ENCODE data around the gene CLCN1.

Gene CLCN1

DNA sequence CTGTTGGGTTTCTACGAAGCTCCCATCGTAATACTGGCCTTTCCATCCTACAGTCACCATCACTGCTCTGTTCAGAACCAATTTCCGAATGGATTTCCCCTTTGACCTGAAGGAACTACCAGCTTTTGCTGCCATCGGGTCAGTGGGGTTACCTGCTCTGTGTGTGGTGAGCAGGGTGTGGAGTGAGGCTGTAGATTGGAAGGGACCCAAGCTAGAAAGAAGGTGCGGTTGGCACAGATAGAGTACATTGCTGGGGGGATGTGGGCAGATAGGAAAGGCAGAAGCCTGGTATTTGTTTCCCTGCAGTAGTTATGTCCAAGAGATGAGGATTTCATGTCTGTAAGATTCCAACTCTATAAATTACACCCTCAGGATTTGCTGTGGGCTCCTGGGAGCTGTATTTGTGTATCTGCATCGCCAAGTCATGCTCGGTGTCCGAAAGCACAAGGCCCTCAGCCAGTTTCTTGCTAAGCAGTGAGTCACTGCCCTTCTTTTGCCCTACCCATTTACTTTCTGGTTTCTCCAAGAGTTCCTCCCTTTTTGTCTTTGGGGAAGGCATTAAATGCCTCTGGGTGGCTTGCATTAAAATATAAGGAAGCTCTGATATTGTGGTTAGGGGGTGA is 15.4 kb downstream of the CLCN1 start:
- H3K4me3 ChIP-seq (ENCODE audit: low read depth, low read length), result no peak overlapping the region
- TF ChIP-seq, protein P1, sequence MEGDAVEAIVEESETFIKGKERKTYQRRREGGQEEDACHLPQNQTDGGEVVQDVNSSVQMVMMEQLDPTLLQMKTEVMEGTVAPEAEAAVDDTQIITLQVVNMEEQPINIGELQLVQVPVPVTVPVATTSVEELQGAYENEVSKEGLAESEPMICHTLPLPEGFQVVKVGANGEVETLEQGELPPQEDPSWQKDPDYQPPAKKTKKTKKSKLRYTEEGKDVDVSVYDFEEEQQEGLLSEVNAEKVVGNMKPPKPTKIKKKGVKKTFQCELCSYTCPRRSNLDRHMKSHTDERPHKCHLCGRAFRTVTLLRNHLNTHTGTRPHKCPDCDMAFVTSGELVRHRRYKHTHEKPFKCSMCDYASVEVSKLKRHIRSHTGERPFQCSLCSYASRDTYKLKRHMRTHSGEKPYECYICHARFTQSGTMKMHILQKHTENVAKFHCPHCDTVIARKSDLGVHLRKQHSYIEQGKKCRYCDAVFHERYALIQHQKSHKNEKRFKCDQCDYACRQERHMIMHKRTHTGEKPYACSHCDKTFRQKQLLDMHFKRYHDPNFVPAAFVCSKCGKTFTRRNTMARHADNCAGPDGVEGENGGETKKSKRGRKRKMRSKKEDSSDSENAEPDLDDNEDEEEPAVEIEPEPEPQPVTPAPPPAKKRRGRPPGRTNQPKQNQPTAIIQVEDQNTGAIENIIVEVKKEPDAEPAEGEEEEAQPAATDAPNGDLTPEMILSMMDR (IDR thresholded peaks at IDR 0.05; ENCODE audit: low read depth, low read length), result no peak

DNA sequence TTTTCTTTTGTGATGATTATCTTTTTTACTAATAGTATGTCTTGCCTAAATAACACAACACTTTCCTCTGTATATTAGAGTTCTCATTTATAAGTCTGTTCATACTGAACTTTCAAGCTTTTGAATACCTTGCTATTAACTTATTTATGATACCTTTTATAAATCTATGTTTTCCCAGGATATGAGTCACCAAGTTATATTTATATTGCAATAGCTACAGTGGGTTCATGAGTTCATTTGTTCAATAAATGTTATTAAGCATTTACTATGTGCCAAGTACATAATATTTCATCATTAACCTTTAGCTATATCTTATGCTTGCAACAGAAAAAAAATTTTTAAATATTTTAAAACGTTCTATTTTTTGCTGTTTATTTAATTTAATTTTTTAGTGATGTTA is 18.3 kb downstream of the CLCN1 start:
- no peak overlapping the region for H3K4me3 ChIP-seq (ENCODE audit: low read depth, low read length)
- TF ChIP-seq, protein P1 (IDR thresholded peaks at IDR 0.05; ENCODE audit: low read depth, low read length), result no peak

DNA sequence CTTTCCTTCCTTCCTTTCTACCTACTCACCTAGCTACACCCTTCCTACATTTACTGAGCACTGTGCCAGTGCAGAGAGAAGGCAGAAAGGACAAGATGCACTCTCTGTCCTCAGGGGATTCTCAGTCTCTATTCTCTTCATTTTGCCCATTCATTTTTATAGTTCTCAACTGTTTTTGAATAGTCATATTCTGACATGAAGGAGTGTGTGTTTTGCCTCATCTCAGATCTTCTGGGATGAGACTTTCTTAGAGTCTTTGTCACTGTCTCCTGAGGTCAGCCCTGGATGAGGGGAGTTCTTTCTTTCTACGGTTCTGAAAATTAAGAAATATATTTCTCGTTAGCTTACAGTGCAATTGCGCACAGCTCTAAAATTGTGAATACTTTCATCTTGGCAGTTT is 21.3 kb downstream of the CLCN1 start:
- H3K4me3 ChIP-seq (ENCODE audit: low read depth, low read length), result no peak overlapping the region
- TF ChIP-seq, protein P1 (IDR thresholded peaks at IDR 0.05; ENCODE audit: low read depth, low read length), result no peak

DNA sequence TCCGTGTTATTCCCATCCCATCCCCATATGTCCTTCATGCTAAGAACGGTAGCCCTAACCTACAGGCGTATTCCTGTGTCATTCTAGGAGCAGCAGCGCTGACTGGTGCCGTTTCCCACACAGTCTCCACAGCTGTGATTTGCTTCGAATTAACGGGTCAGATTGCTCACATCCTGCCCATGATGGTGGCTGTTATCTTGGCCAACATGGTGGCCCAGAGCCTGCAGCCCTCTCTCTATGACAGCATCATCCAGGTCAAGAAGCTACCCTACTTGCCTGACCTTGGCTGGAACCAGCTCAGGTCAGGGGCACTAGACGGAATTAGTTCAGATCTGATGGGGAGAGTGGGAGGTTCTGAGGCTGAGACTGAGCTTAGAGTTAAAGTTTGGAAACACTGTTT is 25.9 kb downstream of the CLCN1 start:
- TF ChIP-seq, protein P1 (IDR thresholded peaks at IDR 0.05; ENCODE audit: low read depth, low read length), result no peak
- H3K4me3 ChIP-seq (ENCODE audit: low read depth, low read length), result no peak overlapping the region

DNA sequence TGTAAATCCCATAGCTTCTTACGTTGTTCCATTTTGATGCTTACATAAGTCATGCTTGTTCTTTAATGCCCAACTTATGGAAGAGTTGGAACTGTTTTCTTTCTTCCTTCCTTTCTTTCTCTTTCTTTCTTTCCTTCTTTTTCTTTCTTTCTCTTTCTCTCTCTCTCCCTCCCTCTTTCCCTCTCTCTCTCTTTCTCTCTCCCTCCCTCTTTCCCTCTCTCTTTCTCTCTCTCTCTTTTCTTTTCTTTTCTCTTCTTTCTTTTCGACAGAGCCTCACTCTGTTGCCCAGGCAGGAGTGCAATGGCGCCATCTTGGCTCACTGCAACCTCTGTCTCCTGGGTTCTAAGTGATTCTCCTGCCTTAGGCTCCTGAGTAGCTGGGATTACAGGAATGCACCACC is 27.7 kb downstream of the CLCN1 start:
- TF ChIP-seq, protein P1 (IDR thresholded peaks at IDR 0.05; ENCODE audit: low read depth, low read length), result no peak
- no peak overlapping the region for H3K4me3 ChIP-seq (ENCODE audit: low read depth, low read length)

DNA sequence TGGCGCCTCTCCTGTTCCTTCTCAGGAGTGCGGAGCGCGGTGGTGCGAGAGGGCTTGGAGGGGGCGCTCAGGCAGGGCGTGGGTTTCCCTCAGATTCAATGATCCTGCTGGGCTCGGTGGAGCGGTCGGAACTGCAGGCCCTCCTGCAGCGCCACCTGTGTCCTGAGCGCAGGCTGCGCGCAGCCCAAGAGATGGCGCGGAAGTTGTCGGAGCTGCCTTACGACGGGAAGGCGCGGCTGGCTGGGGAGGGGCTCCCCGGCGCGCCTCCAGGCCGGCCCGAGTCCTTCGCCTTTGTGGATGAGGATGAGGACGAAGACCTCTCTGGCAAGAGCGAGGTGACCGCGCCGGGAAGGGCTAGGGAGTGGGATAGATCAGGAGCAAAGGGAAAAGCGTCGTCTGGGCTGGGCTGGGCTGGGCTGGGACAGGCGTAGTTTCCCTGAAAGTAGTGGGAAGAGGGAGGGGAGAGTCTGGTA is 29.6 kb downstream of the CLCN1 start:
- TF ChIP-seq, protein P1 (IDR thresholded peaks at IDR 0.05; ENCODE audit: low read depth, low read length), result no peak
- no peak overlapping the region for H3K4me3 ChIP-seq (ENCODE audit: low read depth, low read length)

DNA sequence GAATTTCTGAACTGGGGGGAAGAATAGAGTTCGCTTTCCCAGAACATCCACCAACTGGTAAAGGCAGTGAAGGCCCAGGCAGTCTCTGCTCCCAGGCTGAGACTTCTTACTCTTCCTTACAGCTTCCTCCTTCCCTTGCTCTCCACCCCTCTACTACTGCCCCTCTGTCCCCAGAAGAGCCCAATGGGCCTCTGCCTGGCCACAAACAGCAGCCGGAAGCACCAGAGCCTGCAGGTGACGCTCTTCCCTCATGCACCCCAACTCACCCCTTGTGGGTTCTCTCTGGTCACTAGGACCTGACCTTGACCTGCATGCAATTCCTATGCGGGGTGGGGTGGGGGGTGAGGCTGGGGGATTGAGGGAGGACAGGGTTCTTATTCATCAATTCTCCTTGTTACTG is 30.1 kb downstream of the CLCN1 start:
- TF ChIP-seq, protein P1 (IDR thresholded peaks at IDR 0.05; ENCODE audit: low read depth, low read length), result no peak

More for the DNA sequence above, 30.1 kb downstream of the CLCN1 start:
- H3K4me3 ChIP-seq (ENCODE audit: low read depth, low read length), result no peak overlapping the region

Measured in WI38 (cell line).